ENCODE results near the gene PACSIN2.

GRCh38 chr22:42974223-42974622, 40.7 kb downstream of the PACSIN2 start:
- TF ChIP-seq EZH2 (IDR thresholded peaks at IDR 0.05; ENCODE audit: borderline replicate concordance, low read depth, low read length, severe bottlenecking) = no peak
- TF ChIP-seq CTCF (IDR thresholded peaks at IDR 0.05; ENCODE audit: borderline replicate concordance, extremely low read depth, low read length, poor library complexity, severe bottlenecking) = no peak
